HEK293 (cell line): Measurements from ENCODE around the gene ACADVL.

Experiments used
- CTCF ChIA-PET: fragments of 350-600 bp; formaldehyde crosslinking; extraction: SDS; loops from one replicate; lab custom pipeline; 2021; ENCODE audit warnings: antibody characterized with exemption; lab: Yijun Ruan, JAX
- POLR2A ChIA-PET: fragments of 300-600 bp; formaldehyde crosslinking; extraction: SDS; loops from one replicate; lab custom pipeline; 2020; ENCODE audit warnings: antibody characterized with exemption, inconsistent platforms; lab: Yijun Ruan, JAX
- H3K27ac ChIP-seq: fragments of 200-500 bp; sonication (Bioruptor generic); 2 replicates; pipeline ENCODE4 v1.5.1; 2014; ENCODE audit warnings: low read depth, low read length, control low read depth, inconsistent platforms; ENCODE audit errors: extremely low read depth
- H3K36me3 ChIP-seq, 2 experiments: fragments of 200-500 bp in 1 of 2; sonication (Bioruptor generic) in 1 of 2; 1 replicate in 1 of 2; 2 replicates in 1 of 2; pipeline ENCODE4 v1.5.1; 2014 to 2017; ENCODE audit warnings: inconsistent platforms in 2 of 2, low read length in 2 of 2; ENCODE audit not compliant: control insufficient read depth in 2 of 2, insufficient read depth in 1 of 2
- H3K4me1 ChIP-seq: fragments of 200-500 bp; sonication (Bioruptor generic); 2 replicates; pipeline ENCODE4 v1.5.1; 2014; ENCODE audit warnings: mild to moderate bottlenecking, low read length, inconsistent platforms; ENCODE audit not compliant: control insufficient read depth, insufficient read depth
- H3K4me3 ChIP-seq: 2 replicates; pipeline ENCODE4 v1.5.1; 2011; ENCODE audit warnings: low read depth, mild to moderate bottlenecking, control low read depth, low read length, moderate library complexity
- H3K9me3 ChIP-seq: fragments of 200-500 bp; sonication (Bioruptor generic); 2 replicates; pipeline ENCODE4 v1.5.1; 2014; ENCODE audit warnings: low read depth, low read length, inconsistent platforms; ENCODE audit not compliant: control insufficient read depth, insufficient read depth
- EGR2 ChIP-seq: fragments of 450-650 bp; formaldehyde crosslinking; IDR thresholded peaks from 2 replicates; pipeline ENCODE4 v1.5.1; 2016; ENCODE audit warnings: low read depth, missing biosample characterization, missing genetic modification characterization
- GLIS1 ChIP-seq: fragments of 450-650 bp; formaldehyde crosslinking; IDR thresholded peaks from 2 replicates; pipeline ENCODE4 v1.5.1; 2016; ENCODE audit warnings: missing biosample characterization, missing genetic modification characterization
- GLIS2 ChIP-seq: fragments of 450-650 bp; formaldehyde crosslinking; IDR thresholded peaks from 2 replicates; pipeline ENCODE4 v1.5.1; 2016; ENCODE audit warnings: missing biosample characterization, missing genetic modification characterization
- KLF8 ChIP-seq: fragments of 450-650 bp; formaldehyde crosslinking; IDR thresholded peaks from 2 replicates; pipeline ENCODE4 v1.5.1; 2016; ENCODE audit warnings: missing biosample characterization, missing genetic modification characterization
- ZBTB20 ChIP-seq: fragments of 450-650 bp; formaldehyde crosslinking; IDR thresholded peaks from 2 replicates; pipeline ENCODE4 v1.5.1; 2016; ENCODE audit warnings: missing biosample characterization, missing genetic modification characterization
- ZNF121 ChIP-seq: fragments of 450-650 bp; formaldehyde crosslinking; IDR thresholded peaks from 2 replicates; pipeline ENCODE4 v1.5.1; 2016; ENCODE audit warnings: missing biosample characterization, missing genetic modification characterization
- ZNF174 ChIP-seq: fragments of 450-650 bp; formaldehyde crosslinking; IDR thresholded peaks from 2 replicates; pipeline ENCODE4 v1.5.0; 2017; ENCODE audit warnings: missing biosample characterization, mild to moderate bottlenecking, missing genetic modification characterization
- ZNF335 ChIP-seq: fragments of 450-650 bp; formaldehyde crosslinking; conservative IDR thresholded peaks from 2 replicates; pipeline ENCODE4 v1.5.1; 2016; ENCODE audit warnings: missing biosample characterization, missing genetic modification characterization
- ZNF600 ChIP-seq: fragments of 450-650 bp; formaldehyde crosslinking; IDR thresholded peaks from 2 replicates; pipeline ENCODE4 v1.5.1; 2016; ENCODE audit warnings: missing biosample characterization, missing genetic modification characterization
- ZNF768 ChIP-seq: fragments of 450-650 bp; formaldehyde crosslinking; IDR thresholded peaks from 2 replicates; pipeline ENCODE4 v1.5.1; 2018; ENCODE audit warnings: missing biosample characterization, mild to moderate bottlenecking, missing genetic modification characterization
- TF ChIP-seq, protein P1 (sequence below): fragments of 450-650 bp; formaldehyde crosslinking; IDR thresholded peaks from 2 replicates; pipeline ENCODE4 v1.5.1; 2016; ENCODE audit warnings: missing biosample characterization, missing genetic modification characterization
- TF ChIP-seq, protein P2 (sequence below): fragments of 450-650 bp; formaldehyde crosslinking; IDR thresholded peaks from 2 replicates; pipeline ENCODE4 v1.5.0; 2017; ENCODE audit warnings: missing biosample characterization, missing genetic modification characterization, borderline replicate concordance
- TF ChIP-seq, protein P3 (sequence below): fragments of 450-650 bp; formaldehyde crosslinking; IDR thresholded peaks from 2 replicates; pipeline ENCODE4 v1.5.1; 2016; ENCODE audit warnings: missing biosample characterization, missing genetic modification characterization
- TF ChIP-seq, protein P4 (sequence below): fragments of 450-650 bp; IDR thresholded peaks from 2 replicates; pipeline ENCODE4 v1.5.1; 2018; ENCODE audit warnings: missing biosample characterization, missing genetic modification characterization

ACADVL gene

DNA sequence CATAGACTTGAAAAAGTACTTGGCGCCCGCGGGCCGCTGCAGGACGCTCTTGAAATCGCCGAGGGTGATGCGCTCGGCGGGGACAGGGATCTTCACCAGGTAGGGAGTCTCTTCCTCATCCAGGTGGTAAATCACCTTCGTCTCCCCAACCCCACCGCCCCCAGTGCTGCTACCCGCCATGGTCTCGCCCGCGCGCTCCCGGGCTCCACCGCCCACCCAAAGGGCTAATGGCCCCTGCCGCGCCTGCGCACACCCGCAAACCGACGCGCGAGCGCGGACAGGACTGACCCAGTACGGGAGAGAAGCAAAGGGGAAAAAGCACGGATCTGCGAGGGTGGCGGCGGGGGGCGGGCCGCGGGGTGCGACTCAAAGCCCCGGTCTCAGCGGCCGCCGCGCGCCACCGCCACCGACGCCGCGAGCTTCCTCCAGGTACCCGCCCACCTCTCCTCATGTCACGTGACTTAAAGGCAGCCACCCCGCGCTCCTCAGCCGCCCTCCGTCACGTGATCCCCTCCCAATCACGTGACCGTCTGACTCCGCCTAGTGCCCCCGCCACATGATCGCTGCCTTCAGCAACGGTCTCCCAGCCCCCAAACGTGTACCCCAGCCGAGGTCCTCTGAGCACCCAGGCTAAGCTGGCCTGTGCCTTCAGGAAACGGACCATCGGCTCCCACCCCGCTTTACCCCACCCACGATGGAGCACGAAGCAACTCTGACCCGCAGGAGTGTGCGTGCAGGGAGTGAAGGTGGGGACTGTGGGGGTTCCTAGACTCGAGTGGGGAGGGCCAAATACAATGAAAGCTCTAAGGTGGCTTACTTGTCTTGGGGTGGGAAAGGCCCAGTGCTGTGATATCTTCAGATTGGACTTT is 14.6 kb downstream of the ACADVL start, which contains the start of gene DVL2 (continued):
- TF ChIP-seq ZNF121 (tag by site-specific recombination) (0 out of 2 replicates have a peak, but pooled peaks have one; percentile 31), ZNF174 (tag by site-specific recombination) (no peak), ZNF335 (tag by site-specific recombination) (peak; percentile 91), ZBTB20 (tag by site-specific recombination) (peak; percentile 84), KLF8 (tag by site-specific recombination) (peak; percentile 100)
- TF ChIP-seq, protein P1, sequence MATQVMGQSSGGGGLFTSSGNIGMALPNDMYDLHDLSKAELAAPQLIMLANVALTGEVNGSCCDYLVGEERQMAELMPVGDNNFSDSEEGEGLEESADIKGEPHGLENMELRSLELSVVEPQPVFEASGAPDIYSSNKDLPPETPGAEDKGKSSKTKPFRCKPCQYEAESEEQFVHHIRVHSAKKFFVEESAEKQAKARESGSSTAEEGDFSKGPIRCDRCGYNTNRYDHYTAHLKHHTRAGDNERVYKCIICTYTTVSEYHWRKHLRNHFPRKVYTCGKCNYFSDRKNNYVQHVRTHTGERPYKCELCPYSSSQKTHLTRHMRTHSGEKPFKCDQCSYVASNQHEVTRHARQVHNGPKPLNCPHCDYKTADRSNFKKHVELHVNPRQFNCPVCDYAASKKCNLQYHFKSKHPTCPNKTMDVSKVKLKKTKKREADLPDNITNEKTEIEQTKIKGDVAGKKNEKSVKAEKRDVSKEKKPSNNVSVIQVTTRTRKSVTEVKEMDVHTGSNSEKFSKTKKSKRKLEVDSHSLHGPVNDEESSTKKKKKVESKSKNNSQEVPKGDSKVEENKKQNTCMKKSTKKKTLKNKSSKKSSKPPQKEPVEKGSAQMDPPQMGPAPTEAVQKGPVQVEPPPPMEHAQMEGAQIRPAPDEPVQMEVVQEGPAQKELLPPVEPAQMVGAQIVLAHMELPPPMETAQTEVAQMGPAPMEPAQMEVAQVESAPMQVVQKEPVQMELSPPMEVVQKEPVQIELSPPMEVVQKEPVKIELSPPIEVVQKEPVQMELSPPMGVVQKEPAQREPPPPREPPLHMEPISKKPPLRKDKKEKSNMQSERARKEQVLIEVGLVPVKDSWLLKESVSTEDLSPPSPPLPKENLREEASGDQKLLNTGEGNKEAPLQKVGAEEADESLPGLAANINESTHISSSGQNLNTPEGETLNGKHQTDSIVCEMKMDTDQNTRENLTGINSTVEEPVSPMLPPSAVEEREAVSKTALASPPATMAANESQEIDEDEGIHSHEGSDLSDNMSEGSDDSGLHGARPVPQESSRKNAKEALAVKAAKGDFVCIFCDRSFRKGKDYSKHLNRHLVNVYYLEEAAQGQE (tag by site-specific recombination) = peak; percentile 25; the same call in 1 of the 2 replicates
- TF ChIP-seq, protein P2, sequence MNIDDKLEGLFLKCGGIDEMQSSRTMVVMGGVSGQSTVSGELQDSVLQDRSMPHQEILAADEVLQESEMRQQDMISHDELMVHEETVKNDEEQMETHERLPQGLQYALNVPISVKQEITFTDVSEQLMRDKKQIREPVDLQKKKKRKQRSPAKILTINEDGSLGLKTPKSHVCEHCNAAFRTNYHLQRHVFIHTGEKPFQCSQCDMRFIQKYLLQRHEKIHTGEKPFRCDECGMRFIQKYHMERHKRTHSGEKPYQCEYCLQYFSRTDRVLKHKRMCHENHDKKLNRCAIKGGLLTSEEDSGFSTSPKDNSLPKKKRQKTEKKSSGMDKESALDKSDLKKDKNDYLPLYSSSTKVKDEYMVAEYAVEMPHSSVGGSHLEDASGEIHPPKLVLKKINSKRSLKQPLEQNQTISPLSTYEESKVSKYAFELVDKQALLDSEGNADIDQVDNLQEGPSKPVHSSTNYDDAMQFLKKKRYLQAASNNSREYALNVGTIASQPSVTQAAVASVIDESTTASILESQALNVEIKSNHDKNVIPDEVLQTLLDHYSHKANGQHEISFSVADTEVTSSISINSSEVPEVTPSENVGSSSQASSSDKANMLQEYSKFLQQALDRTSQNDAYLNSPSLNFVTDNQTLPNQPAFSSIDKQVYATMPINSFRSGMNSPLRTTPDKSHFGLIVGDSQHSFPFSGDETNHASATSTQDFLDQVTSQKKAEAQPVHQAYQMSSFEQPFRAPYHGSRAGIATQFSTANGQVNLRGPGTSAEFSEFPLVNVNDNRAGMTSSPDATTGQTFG (tag by site-specific recombination) = peak; percentile 59; the same call in 1 of the 2 replicates

DNA sequence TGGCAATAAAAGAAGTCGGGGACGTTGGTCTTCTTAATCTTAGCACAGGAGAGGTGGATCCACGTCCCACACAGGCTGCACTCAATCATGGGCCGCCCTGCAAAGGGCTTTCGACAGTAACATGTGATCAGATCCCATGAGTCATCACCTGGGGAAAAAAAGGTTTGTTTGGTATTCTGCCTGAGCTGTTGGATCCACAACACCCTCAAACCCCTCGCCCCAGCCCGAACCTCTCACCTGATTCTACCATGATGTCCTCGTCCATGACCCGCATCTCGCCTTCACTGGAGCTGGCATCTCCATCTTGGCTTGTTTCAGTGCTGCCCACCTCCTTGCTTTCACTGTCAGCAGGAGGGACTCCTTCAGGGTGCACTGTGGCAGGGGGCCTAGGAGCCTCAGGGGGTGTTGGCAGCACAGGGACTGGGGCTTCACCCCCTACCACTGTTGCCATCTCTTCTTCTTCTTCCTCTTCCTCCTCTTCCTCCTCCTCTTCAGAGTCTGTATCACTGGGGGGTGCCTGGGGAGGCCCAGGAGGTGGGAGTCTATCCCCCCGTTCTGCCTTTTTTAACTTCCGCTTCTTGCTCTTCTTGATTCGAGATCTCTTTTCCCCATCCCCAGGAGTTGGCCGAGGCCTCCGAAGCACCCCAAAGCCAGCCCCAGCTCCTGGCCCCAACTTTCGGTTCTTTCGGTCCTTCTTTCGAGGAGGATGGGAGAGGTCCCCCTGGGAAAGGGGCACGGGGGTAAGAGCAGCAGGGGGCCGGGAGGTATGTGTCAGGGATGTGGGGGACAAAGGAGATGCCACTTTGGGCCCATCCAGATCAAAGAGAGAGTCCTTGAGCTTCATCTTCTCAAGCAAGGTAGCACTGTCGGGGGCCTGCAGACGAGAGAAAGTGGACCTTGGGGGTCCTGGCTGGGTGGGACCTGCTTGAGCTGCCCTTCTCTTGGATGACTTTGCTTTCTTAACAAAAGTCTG is 16.2 kb downstream of the ACADVL start:
- H3K27ac ChIP-seq = no peak overlapping the region
- TF ChIP-seq, protein P3, sequence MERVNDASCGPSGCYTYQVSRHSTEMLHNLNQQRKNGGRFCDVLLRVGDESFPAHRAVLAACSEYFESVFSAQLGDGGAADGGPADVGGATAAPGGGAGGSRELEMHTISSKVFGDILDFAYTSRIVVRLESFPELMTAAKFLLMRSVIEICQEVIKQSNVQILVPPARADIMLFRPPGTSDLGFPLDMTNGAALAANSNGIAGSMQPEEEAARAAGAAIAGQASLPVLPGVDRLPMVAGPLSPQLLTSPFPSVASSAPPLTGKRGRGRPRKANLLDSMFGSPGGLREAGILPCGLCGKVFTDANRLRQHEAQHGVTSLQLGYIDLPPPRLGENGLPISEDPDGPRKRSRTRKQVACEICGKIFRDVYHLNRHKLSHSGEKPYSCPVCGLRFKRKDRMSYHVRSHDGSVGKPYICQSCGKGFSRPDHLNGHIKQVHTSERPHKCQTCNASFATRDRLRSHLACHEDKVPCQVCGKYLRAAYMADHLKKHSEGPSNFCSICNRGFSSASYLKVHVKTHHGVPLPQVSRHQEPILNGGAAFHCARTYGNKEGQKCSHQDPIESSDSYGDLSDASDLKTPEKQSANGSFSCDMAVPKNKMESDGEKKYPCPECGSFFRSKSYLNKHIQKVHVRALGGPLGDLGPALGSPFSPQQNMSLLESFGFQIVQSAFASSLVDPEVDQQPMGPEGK = peak; percentile 40
- peak; percentile 80 for TF ChIP-seq GLIS2 (tag by site-specific recombination)
- TF ChIP-seq, protein P4, sequence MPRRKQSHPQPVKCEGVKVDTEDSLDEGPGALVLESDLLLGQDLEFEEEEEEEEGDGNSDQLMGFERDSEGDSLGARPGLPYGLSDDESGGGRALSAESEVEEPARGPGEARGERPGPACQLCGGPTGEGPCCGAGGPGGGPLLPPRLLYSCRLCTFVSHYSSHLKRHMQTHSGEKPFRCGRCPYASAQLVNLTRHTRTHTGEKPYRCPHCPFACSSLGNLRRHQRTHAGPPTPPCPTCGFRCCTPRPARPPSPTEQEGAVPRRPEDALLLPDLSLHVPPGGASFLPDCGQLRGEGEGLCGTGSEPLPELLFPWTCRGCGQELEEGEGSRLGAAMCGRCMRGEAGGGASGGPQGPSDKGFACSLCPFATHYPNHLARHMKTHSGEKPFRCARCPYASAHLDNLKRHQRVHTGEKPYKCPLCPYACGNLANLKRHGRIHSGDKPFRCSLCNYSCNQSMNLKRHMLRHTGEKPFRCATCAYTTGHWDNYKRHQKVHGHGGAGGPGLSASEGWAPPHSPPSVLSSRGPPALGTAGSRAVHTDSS (tag by site-specific recombination) = peak; percentile 86
- TF ChIP-seq ZNF768 (tag by site-specific recombination) = no peak
- peak; percentile 66 for TF ChIP-seq ZNF335 (tag by site-specific recombination)
- TF ChIP-seq ZNF600 (tag by site-specific recombination) = peak; percentile 70
- no peak for TF ChIP-seq EGR2 (tag by site-specific recombination)
- TF ChIP-seq GLIS1 (tag by site-specific recombination) = peak; percentile 58
- no peaks in the 10 kb centered on the region for H3K9me3 ChIP-seq
- H3K4me1 ChIP-seq = peaks cover 10% of the 10 kb centered on the region; the same call in 1 of the 2 replicates
- ChIA-PET POLR2A (interaction anchor here (0.6 to 14.2 kb wide), 2 partner anchors 14 to 65 kb away, joined by 4 to 284 read pairs; partner anchors contain the start of genes ACADVL and DLG4), CTCF (interaction anchor here (0.6 to 1.3 kb wide), 3 partner anchors 16 to 235 kb away, joined by 3 to 6 read pairs (median 4); partner anchors contain the start of genes ACADVL and DLG4)
- peaks cover 18 to 48% of the 10 kb centered on the region in 2 experiments for H3K36me3 ChIP-seq
- H3K4me3 ChIP-seq = no peak overlapping the region
